ENCODE data around the gene TMEM175.
"Not testable (repeated sequence)": the region's sequence is repeated elsewhere in the genome, so short reads cannot be mapped to it uniquely, and the experiment has no call there.

TMEM175 gene

DNA sequence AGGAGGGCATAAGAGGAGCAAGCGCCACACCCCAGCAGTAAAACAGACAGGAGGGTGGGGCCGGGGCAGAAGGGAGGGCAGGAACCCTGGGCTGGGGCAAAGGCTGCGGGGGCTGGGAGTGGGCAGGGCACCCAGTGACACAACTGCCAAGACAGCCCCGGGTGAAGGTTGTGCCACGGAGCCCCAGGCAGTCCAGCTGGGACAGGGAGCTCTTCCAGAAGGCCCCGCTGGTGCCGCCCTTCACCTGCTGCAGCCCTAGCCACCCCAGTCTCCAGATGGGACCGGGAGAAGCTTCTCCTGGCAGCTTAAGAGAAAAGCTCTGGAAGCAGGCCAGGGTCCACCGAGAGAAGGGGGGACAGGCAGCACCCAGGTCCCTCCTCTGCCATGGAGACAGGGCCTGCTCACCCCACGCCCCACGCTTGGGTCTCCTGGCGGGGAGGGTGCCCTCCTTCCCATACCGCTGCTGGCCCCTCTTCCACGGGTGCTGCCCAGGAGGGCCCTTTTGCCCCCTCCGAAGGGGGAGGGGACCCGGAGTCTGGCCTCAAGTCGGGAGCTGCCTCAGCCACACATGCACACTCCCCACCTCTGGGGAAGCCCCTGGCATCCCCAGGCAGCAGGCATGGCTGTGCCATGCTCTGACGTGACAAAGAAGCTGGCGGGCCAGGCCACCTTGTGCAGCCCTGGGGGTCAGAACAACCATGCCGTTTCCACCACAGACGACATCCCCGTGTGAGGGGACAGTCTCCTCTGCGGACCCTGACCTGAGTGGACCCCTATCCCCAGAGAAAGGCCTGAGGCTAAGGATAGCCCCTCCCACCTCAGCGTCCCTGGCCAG is 39.6 kb downstream of the TMEM175 start:
- no peak for DNase-seq (ENCODE audit: extremely low read depth, low read depth)
- TF ChIP-seq, protein P1, sequence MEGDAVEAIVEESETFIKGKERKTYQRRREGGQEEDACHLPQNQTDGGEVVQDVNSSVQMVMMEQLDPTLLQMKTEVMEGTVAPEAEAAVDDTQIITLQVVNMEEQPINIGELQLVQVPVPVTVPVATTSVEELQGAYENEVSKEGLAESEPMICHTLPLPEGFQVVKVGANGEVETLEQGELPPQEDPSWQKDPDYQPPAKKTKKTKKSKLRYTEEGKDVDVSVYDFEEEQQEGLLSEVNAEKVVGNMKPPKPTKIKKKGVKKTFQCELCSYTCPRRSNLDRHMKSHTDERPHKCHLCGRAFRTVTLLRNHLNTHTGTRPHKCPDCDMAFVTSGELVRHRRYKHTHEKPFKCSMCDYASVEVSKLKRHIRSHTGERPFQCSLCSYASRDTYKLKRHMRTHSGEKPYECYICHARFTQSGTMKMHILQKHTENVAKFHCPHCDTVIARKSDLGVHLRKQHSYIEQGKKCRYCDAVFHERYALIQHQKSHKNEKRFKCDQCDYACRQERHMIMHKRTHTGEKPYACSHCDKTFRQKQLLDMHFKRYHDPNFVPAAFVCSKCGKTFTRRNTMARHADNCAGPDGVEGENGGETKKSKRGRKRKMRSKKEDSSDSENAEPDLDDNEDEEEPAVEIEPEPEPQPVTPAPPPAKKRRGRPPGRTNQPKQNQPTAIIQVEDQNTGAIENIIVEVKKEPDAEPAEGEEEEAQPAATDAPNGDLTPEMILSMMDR (IDR thresholded peaks at IDR 0.05; ENCODE audit: low read depth, low read length, missing control alignments): no peak
- peak overlapping the region; percentile 68 for H3K4me3 ChIP-seq (replicated peaks; ENCODE audit: low read depth, low read length)

DNA sequence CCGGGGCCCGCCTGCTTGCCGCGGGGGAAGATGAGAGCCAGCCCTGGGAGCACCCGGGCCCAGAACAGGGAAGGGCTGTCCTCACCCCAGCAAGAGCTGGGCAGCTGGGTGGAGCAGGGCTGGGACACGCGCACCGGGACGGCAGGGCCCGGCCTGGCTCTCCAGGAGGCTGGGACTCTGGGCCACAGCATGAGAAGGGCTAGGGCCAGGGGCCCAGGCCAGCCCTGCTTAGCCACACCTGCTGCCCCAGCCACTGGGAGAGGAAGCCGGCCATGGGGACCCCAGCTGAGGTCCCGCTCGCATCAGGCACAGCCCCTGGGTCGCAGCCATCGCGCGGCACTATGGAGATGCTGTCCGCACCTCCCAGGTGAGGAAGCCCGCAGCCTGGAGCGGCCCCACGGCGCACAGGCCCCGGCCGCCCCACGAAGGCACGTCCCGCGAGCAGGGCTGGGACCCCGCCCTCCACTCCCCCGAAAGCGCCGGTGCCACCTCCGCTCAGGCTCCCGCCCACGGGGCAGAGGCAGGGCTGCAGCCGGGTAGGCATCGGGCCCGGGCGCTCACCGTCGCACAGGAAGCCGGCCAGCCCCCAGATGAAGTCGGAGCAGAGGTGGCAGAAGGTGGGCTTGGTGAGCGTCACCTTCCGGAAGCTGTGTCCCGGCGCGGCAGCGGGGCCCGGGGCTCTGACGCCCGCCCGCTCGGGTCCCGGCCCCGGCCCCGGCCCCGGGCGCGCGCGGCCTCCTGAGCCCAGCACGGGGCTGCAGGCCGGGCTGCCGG is 40.6 kb downstream of the TMEM175 start:
- TF ChIP-seq, protein P1 (IDR thresholded peaks at IDR 0.05; ENCODE audit: low read depth, low read length, missing control alignments): no peak
- no peak for DNase-seq (ENCODE audit: extremely low read depth, low read depth)
- peak overlapping the region; percentile 68 for H3K4me3 ChIP-seq (replicated peaks; ENCODE audit: low read depth, low read length)

DNA sequence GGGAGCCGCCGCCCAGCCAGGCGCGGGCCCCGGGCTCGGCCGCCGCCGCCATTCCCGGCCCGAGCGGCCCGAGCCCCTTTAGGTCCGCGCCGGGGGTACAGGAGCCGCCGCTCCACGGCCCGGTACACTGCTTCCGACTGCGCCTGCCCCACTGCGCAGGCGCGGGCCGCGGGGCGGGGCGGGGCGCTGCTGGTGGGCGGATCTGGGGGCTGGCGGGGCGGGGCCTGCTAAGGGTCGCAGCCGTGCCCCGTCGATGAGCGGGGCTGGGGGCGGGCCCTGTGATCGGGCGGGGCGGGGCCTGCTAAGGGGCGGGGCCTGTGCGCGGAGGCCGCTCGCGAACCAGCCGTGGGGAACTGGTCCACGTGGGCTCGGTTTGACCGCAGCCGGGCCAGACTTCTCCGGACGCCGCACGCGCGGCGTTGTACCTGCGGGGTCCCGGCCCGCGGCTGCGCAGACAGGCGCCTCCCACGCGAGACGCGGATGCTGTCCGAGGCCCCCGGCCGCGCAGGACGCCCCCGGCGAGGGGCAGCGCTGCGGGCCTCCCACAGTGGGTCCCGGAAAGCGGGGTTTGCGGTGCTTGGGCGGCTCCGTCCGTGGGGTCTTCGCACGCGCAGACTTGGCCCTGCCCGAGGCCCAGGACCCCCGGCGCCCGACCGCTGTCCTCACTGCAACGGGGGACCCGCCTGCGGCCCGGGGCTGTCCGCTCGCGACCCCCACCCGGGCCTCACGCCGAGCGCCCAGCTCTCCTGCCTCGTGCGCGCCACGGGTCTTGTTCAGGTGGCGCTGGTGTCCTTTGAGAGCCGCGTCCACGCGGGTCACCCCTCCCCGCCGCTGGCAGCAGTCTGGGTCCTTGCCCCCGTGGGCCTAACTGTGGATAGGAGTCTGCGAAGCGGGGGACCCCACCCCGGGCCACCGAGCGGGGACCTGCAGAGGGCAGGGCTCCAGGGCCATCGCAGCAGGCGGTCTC is 41.5 kb downstream of the TMEM175 start, which contains the start of gene DGKQ:
TSS of gene DGKQ (minus strand) at position 139 of the 967 bp plus-strand sequence. CDS start at position 52, 87 bp downstream.
- H3K4me3 ChIP-seq (replicated peaks; ENCODE audit: low read depth, low read length): peak within 1 kb of the TSS; percentile 68
- DNase-seq (ENCODE audit: extremely low read depth, low read depth): no peak
- TF ChIP-seq, protein P1 (IDR thresholded peaks at IDR 0.05; ENCODE audit: low read depth, low read length, missing control alignments): no peak

DNA sequence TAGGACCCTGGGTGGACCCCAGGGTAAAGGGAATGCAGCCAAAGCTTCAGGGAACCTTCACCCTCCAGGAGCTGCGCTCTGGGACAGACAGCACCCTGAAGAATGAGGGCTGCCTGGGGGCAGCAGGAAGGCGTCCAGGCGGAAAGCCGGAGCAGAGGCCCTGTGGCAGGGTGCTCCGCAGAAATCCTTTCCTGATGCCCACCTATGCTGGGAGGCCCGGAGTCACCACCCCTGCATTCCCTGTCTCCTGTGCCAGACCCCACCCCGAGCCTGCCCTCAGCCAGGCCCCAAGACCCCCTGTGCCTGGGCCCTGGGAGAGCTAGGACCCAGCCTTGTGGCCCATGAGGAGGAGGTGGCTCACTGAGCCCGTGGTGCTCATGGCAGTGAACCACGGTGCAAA is 42.4 kb downstream of the TMEM175 start:
- no peak for DNase-seq (ENCODE audit: extremely low read depth, low read depth)
- TF ChIP-seq, protein P1 (IDR thresholded peaks at IDR 0.05; ENCODE audit: low read depth, low read length, missing control alignments): no peak
- no peak overlapping the region for H3K4me3 ChIP-seq (replicated peaks; ENCODE audit: low read depth, low read length)

DNA sequence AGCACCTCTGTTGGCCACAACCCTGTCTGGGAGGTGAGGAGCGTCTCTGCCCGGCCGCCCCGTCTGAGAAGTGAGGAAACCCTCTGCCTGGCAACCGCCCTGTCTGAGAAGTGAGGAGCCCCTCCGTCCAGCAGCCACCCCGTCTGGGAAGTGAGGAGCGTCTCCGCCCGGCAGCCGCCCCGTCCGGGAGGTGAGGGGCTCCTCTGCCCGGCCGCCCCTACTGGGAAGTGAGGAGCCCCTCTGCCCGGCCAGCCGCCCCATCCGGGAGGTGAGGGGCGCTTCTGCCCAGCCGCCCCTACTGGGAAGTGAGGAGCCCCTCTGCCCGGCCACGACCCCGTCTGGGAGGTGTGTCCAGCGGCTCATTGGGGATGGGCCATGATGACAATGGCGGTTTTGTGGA is 43.8 kb downstream of the TMEM175 start:
- not testable (repeated sequence) for H3K4me3 ChIP-seq (replicated peaks; ENCODE audit: low read depth, low read length)

DNA sequence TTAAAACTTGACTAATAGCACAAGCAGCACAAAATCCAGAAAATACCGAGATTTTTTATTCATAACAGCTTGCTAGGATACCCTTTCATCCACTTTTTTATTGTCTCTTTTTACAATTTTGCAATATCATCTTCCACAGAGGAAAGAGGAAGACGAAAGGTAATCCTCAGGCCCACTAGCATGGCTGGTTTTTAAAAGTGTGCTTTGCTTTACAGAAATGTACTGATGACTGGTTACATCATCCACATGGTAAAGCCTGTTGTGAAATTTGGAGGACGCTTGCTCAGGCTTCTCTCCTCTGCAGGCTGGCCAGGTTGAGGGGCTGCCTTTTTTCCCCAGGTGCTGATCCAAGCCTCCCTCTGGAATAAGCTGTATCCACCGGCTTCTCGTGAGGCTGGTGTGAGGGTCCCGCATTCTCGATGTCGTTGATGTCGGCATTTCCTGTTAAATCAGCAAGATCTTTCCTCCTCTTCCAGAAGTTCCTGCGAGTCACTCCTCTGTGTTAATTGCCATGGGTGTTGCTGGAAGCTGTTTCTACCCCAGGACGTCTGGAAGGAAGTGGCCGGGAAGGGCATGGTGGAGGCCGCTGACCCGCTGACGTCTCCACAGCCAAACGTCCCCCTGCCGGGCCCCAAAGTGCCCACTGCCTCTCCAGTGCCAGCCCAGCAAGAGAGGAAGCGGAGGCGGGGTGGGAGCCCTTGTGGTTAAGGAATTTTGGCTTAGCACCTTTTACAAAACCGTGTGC is 46.9 kb downstream of the TMEM175 start:
- no peak for DNase-seq (ENCODE audit: extremely low read depth, low read depth)
- no peak overlapping the region for H3K4me3 ChIP-seq (replicated peaks; ENCODE audit: low read depth, low read length)
- TF ChIP-seq, protein P1 (IDR thresholded peaks at IDR 0.05; ENCODE audit: low read depth, low read length, missing control alignments): no peak

More for the DNA sequence above, 43.8 kb downstream of the TMEM175 start:
- not testable (repeated sequence) for DNase-seq (ENCODE audit: extremely low read depth, low read depth)

Data from HFF-Myc (cell line).